ENCODE measurements around the gene PCDHB10.

DNA sequence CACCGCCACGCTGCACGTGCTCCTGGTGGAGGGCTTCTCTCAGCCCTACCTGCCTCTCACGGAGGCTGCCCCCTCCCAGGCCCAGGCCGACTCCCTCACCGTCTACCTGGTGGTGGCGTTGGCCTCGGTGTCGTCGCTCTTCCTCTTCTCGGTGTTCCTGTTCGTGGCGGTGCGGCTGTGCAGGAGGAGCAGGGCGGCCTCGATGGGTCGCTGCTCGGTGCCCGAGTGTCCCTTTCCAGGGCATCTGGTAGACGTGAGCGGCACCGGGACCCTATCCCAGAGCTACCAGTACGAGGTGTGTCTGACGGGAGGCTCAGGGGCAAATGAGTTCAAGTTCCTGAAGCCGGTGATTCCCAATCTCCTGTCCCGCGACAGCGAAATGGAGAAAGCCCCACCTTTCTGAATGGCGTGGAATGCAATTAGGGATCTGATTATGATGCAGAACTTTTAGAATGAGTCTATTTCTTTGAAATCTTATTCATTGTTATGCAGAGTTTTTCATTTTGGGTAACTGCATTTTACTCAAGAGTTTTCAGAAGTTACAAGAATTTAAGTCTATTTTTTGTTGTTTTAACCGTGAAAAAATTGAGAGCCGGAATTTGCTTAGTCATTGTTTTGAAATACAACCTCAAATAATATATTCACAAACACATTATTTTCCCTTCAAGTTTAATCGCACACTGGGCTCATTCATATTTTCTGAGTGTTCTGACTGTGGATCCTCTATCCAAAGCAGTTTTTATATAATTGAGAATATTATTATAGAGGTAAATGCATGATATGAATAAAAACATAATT is 44.6 kb downstream of the PCDHB10 start:
- TF ChIP-seq, protein P1, sequence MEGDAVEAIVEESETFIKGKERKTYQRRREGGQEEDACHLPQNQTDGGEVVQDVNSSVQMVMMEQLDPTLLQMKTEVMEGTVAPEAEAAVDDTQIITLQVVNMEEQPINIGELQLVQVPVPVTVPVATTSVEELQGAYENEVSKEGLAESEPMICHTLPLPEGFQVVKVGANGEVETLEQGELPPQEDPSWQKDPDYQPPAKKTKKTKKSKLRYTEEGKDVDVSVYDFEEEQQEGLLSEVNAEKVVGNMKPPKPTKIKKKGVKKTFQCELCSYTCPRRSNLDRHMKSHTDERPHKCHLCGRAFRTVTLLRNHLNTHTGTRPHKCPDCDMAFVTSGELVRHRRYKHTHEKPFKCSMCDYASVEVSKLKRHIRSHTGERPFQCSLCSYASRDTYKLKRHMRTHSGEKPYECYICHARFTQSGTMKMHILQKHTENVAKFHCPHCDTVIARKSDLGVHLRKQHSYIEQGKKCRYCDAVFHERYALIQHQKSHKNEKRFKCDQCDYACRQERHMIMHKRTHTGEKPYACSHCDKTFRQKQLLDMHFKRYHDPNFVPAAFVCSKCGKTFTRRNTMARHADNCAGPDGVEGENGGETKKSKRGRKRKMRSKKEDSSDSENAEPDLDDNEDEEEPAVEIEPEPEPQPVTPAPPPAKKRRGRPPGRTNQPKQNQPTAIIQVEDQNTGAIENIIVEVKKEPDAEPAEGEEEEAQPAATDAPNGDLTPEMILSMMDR (IDR thresholded peaks at IDR 0.05): no peak
- TF ChIP-seq POLR2AphosphoS5 (IDR thresholded peaks at IDR 0.05) (no peak), EP300 (IDR thresholded peaks at IDR 0.05) (no peak), POLR2A (IDR thresholded peaks at IDR 0.05) (no peak)
